ENCODE data around the gene ZNF17. TPM values are rescaled to one million over a fixed set of nuclear protein-coding genes. Genes with fewer than 3 reads are reported as not detected.

ZNF17 gene
- total and polyA plus RNA-seq, 4 donors = 9.1 to 24.7 (median 18.1) TPM

DNA sequence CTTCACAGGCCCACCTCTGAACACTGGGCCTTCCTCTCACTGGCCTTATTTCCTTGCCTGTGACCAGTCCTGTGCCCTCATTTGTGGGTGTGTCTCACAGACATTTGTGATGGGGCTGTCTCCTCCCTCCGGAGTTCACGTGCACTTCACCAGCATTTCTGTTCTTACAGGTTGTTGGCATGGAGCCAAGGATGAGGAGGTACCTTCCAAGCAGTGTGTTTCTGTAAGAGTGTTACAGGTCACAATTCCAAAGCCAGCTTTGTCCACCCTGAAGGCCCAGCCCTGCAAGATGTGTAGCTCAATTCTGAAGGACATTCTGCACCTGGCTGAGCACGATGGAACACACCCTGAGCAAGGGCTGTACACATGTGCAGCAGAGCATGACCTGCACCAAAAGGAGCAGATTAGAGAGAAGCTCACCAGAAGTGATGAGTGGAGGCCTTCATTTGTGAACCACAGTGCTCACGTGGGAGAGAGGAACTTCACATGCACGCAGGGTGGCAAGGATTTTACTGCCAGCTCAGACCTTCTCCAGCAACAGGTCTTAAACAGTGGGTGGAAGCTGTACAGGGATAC lies 32.2 kb downstream of the ZNF17 start:
- no peak overlapping the region for H3K27ac ChIP-seq (ENCODE audit: low read depth, low read length)
- no peak for DNase-seq (ENCODE audit: low read depth in 4 of 6, low spot score in 6 of 6)

DNA sequence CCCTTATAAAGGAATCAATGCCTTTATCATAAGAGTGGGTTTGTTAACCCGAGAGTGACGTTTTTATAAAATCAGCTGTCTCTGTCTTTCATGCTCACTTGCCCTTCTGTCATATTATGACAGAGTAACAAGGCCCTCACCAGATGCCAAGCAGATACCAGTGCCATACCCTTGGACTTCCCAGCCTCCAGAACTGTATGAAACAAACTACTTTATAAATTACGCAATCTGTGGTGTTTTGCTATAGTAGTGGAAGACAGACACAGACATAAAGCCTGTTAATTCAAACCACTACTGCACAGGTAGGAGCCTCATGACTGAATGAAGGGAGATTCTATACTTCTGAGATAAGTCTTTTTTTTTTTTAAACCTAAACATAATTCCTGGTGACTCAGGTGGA lies 41.3 kb downstream of the ZNF17 start:
- Histone ChIP-seq H3K4me1 (ENCODE audit: control insufficient read depth, insufficient read depth, low read length) (no peaks in the 10 kb centered on the region), H3K9me3 (ENCODE audit: control insufficient read depth, insufficient read depth, low read length) (no peaks in the 10 kb centered on the region), H3K4me3 (ENCODE audit: low read depth, low read length) (no peak overlapping the region), H3K36me3 (ENCODE audit: control insufficient read depth, insufficient read depth, low read length) (peaks cover 8% of the 10 kb centered on the region), H3K27me3 (ENCODE audit: control insufficient read depth, insufficient read depth, low read length) (no peaks in the 10 kb centered on the region), H3K27ac (ENCODE audit: low read depth, low read length) (no peak overlapping the region)
- no peak for DNase-seq (ENCODE audit: low read depth in 4 of 6, low spot score in 6 of 6)
- whole genome bisulfite sequencing (ENCODE audit: insufficient coverage) = no CpG with 5 or more reads among the region's 3 CpGs

More for the DNA sequence above, 32.2 kb downstream of the ZNF17 start:
- WGBS (ENCODE audit: insufficient coverage) = 96% methylated on average over 3 of the region's 5 CpGs
- H3K36me3 ChIP-seq (ENCODE audit: control insufficient read depth, insufficient read depth, low read length) = peaks cover 18% of the 10 kb centered on the region
- H3K9me3 ChIP-seq (ENCODE audit: control insufficient read depth, insufficient read depth, low read length) = no peaks in the 10 kb centered on the region
- no peaks in the 10 kb centered on the region for H3K27me3 ChIP-seq (ENCODE audit: control insufficient read depth, insufficient read depth, low read length)
- no peak overlapping the region for H3K4me3 ChIP-seq (ENCODE audit: low read depth, low read length)
- no peaks in the 10 kb centered on the region for H3K4me1 ChIP-seq (ENCODE audit: control insufficient read depth, insufficient read depth, low read length)

DNA sequence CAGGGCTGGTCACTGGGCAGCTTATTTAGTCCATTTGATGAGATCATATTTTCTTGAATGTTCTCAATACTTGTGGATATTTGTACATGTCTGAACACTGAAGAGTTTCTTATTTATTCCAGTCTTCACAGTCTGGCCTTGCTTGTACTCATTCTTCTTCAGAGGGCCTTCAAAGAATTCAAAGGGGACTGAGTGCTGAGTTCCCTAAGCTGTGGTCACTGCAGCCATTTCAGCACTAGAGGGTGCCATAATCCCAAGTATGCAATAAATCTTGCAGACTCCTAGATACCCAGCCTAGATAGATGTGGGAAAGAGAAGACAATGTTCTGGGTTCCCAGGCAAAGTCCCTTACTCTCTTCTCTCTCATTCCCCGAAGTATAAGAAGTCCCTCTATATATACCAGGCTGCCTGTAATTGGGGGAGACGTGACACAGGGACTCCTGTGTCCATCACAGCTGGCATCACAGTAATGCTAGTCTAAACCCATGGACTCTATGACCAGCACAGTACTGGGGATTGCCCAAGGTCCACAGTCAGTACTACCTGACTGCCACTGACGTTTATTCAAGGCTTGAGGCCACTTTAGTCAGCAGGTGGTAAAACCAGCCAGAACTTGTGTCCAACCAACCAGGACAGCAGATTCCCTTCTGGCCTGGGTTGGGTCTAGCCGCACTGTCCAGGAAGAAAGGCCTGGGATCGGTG lies 54.9 kb downstream of the ZNF17 start:
- Histone ChIP-seq H3K27ac (ENCODE audit: low read depth, low read length) (no peak overlapping the region), H3K27me3 (ENCODE audit: control insufficient read depth, insufficient read depth, low read length) (no peaks in the 10 kb centered on the region), H3K9me3 (ENCODE audit: control insufficient read depth, insufficient read depth, low read length) (peaks cover 13% of the 10 kb centered on the region), H3K4me1 (ENCODE audit: control insufficient read depth, insufficient read depth, low read length) (no peaks in the 10 kb centered on the region), H3K36me3 (ENCODE audit: control insufficient read depth, insufficient read depth, low read length) (peaks cover 8% of the 10 kb centered on the region), H3K4me3 (ENCODE audit: low read depth, low read length) (no peak overlapping the region)
- WGBS (ENCODE audit: insufficient coverage) = 94% methylated on average over 4 of the region's 5 CpGs
- no peak for DNase-seq (ENCODE audit: low read depth in 4 of 6, low spot score in 6 of 6)

DNA sequence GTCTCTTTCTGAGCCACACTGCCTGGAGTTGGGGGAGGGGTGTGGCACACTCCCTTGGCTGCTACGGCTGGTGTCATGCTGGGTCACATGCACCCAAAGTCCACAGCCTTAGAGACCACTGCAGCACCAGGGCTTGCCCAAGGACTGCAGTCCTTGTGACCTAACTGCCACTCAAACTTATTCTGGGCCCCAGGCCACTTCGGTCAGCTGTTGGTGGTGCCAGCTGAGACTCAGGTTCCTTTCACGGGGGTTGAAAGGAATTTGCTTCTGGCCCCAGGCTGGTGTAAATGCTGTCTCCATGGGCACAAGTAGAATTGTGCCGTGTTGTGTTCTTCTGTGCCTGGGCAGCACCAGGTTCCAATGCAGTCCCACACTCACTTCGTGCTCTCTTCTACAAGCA lies 55.5 kb downstream of the ZNF17 start:
- DNase-seq (ENCODE audit: low read depth in 4 of 6, low spot score in 6 of 6) = no peak
- peaks cover 8% of the 10 kb centered on the region for H3K36me3 ChIP-seq (ENCODE audit: control insufficient read depth, insufficient read depth, low read length)
- WGBS (ENCODE audit: insufficient coverage) = 97% methylated on average over 4 of the region's 5 CpGs
- H3K4me1 ChIP-seq (ENCODE audit: control insufficient read depth, insufficient read depth, low read length) = no peaks in the 10 kb centered on the region
- peaks cover 18% of the 10 kb centered on the region for H3K9me3 ChIP-seq (ENCODE audit: control insufficient read depth, insufficient read depth, low read length)
- no peak overlapping the region for H3K4me3 ChIP-seq (ENCODE audit: low read depth, low read length)
- no peaks in the 10 kb centered on the region for H3K27me3 ChIP-seq (ENCODE audit: control insufficient read depth, insufficient read depth, low read length)
- H3K27ac ChIP-seq (ENCODE audit: low read depth, low read length) = no peak overlapping the region

Small RNAs within 50 kb of the gene (small RNA-seq; reads per million reads assigned to genes)
- not detected for gene VN1R107P (ENCODE audit: low replicate concordance)

Other genes with a start within 250 kb of the ZNF17 start
- gene DUXA, start 243.7 kb upstream of the ZNF17 start, total RNA-seq = not detected
- gene DUXA, start 243.7 kb upstream of the ZNF17 start, polyA plus RNA-seq (ENCODE audit: insufficient read length in 2 of 2) = not detected
- gene ZNF264, start 219.7 kb upstream of the ZNF17 start, total RNA-seq = 10 to 100 TPM; 25.8 to 53.1 TPM
- gene ZNF264, start 219.7 kb upstream of the ZNF17 start, polyA plus RNA-seq (ENCODE audit: insufficient read length in 2 of 2) = 10 to 100 TPM; 11.7 to 19.1 TPM
- 1 to 10 TPM; 1.5 TPM for gene AURKC, start 180.1 kb upstream of the ZNF17 start, total RNA-seq
- 1 to 10 TPM; 1.8 to 4.0 TPM for gene AURKC, start 180.1 kb upstream of the ZNF17 start, polyA plus RNA-seq (ENCODE audit: insufficient read length in 2 of 2)
- 10 to 100 TPM; 29.3 to 32.8 TPM for gene ZNF805, start 170.5 kb upstream of the ZNF17 start, total RNA-seq
- 1 to 10 TPM; 3.6 to 3.9 TPM for gene ZNF805, start 170.5 kb upstream of the ZNF17 start, polyA plus RNA-seq (ENCODE audit: insufficient read length in 2 of 2)
- gene ZNF460, start 130.7 kb upstream of the ZNF17 start, total RNA-seq = 100 to 1,000 TPM in 1 of 2 donors, 10 to 100 TPM in 1; 80.1 to 135 TPM
- gene ZNF460, start 130.7 kb upstream of the ZNF17 start, polyA plus RNA-seq (ENCODE audit: insufficient read length in 2 of 2) = 1 to 10 TPM; 2.8 to 4.3 TPM
- 10 to 100 TPM; 18.7 to 23.3 TPM for gene ZNF543, start 90.7 kb upstream of the ZNF17 start, total RNA-seq
- gene ZNF543, start 90.7 kb upstream of the ZNF17 start, polyA plus RNA-seq (ENCODE audit: insufficient read length in 2 of 2) = 1 to 10 TPM; 5.0 to 6.8 TPM
- 10 to 100 TPM; 13.5 to 18.6 TPM for gene ZNF304, start 59.9 kb upstream of the ZNF17 start, total RNA-seq
- 10 to 100 TPM; 12.8 to 14.1 TPM for gene ZNF304, start 59.9 kb upstream of the ZNF17 start, polyA plus RNA-seq (ENCODE audit: insufficient read length in 2 of 2)
- gene TRAPPC2B, start 47.6 kb upstream of the ZNF17 start, total RNA-seq = 10 to 100 TPM; 16.4 to 20.0 TPM
- gene TRAPPC2B, start 47.6 kb upstream of the ZNF17 start, polyA plus RNA-seq (ENCODE audit: insufficient read length in 2 of 2) = 10 to 100 TPM; 13.7 to 14.7 TPM
- 1 to 10 TPM; 5.6 to 8.0 TPM for gene ZNF547, start 47.6 kb upstream of the ZNF17 start, total RNA-seq
- gene ZNF547, start 47.6 kb upstream of the ZNF17 start, polyA plus RNA-seq (ENCODE audit: insufficient read length in 2 of 2) = 1 to 10 TPM; 8.0 to 9.3 TPM
- 10 to 100 TPM; 33.6 to 34.2 TPM for gene ZNF548, start 21.3 kb upstream of the ZNF17 start, total RNA-seq
- 10 to 100 TPM; 21.1 to 24.4 TPM for gene ZNF548, start 21.3 kb upstream of the ZNF17 start, polyA plus RNA-seq (ENCODE audit: insufficient read length in 2 of 2)
- gene ZNF749, start 24.2 kb downstream of the ZNF17 start, total RNA-seq = 10 to 100 TPM; 14.7 to 18.7 TPM
- gene ZNF749, start 24.2 kb downstream of the ZNF17 start, polyA plus RNA-seq (ENCODE audit: insufficient read length in 2 of 2) = 10 to 100 TPM; 12.4 to 13.6 TPM
- 1 to 10 TPM; 3.5 TPM for gene VN1R1, start 46.0 kb downstream of the ZNF17 start, total RNA-seq
- 1 to 10 TPM; 6.2 to 9.5 TPM for gene VN1R1, start 46.0 kb downstream of the ZNF17 start, polyA plus RNA-seq (ENCODE audit: insufficient read length in 2 of 2)
- 10 to 100 TPM; 40.4 to 46.7 TPM for gene ZNF772, start 66.4 kb downstream of the ZNF17 start, total RNA-seq
- 10 to 100 TPM; 19.6 to 22.5 TPM for gene ZNF772, start 66.4 kb downstream of the ZNF17 start, polyA plus RNA-seq (ENCODE audit: insufficient read length in 2 of 2)
- gene ZNF419, start 76.6 kb downstream of the ZNF17 start, total RNA-seq = 10 to 100 TPM; 15.6 to 23.3 TPM
- gene ZNF419, start 76.6 kb downstream of the ZNF17 start, polyA plus RNA-seq (ENCODE audit: insufficient read length in 2 of 2) = 10 to 100 TPM; 17.3 to 23.2 TPM
- 10 to 100 TPM; 19.8 to 21.2 TPM for gene ZNF773, start 88.8 kb downstream of the ZNF17 start, total RNA-seq
- 10 to 100 TPM; 14.6 to 16.0 TPM for gene ZNF773, start 88.8 kb downstream of the ZNF17 start, polyA plus RNA-seq (ENCODE audit: insufficient read length in 2 of 2)
- 10 to 100 TPM; 13.9 to 14.5 TPM for gene ZNF549, start 116.2 kb downstream of the ZNF17 start, total RNA-seq
- gene ZNF549, start 116.2 kb downstream of the ZNF17 start, polyA plus RNA-seq (ENCODE audit: insufficient read length in 2 of 2) = 10 to 100 TPM; 12.6 to 17.2 TPM
- 10 to 100 TPM; 11.1 to 16.8 TPM for gene ZNF550, start 148.7 kb downstream of the ZNF17 start, total RNA-seq
- 10 to 100 TPM; 10.8 to 15.7 TPM for gene ZNF550, start 148.7 kb downstream of the ZNF17 start, polyA plus RNA-seq (ENCODE audit: insufficient read length in 2 of 2)
- gene ZNF416, start 167.8 kb downstream of the ZNF17 start, total RNA-seq = 10 to 100 TPM in 1 of 2 donors, 1 to 10 TPM in 1; 7.3 to 10.9 TPM
- gene ZNF416, start 167.8 kb downstream of the ZNF17 start, polyA plus RNA-seq (ENCODE audit: insufficient read length in 2 of 2) = 1 to 10 TPM; 6.2 to 7.5 TPM
- 10 to 100 TPM; 17.4 to 19.2 TPM for gene ZIK1, start 173.0 kb downstream of the ZNF17 start, total RNA-seq
- gene ZIK1, start 173.0 kb downstream of the ZNF17 start, polyA plus RNA-seq (ENCODE audit: insufficient read length in 2 of 2) = 10 to 100 TPM; 11.6 to 14.2 TPM
- 1 to 10 TPM; 5.2 to 7.9 TPM for gene ZNF530, start 188.7 kb downstream of the ZNF17 start, total RNA-seq
- gene ZNF530, start 188.7 kb downstream of the ZNF17 start, polyA plus RNA-seq (ENCODE audit: insufficient read length in 2 of 2) = 1 to 10 TPM; 5.7 to 7.1 TPM
- 10 to 100 TPM; 25.2 to 33.2 TPM for gene ZNF134, start 203.1 kb downstream of the ZNF17 start, total RNA-seq
- 10 to 100 TPM; 20.1 to 23.8 TPM for gene ZNF134, start 203.1 kb downstream of the ZNF17 start, polyA plus RNA-seq (ENCODE audit: insufficient read length in 2 of 2)
- gene ZNF211, start 222.0 kb downstream of the ZNF17 start, total RNA-seq = 10 to 100 TPM; 24.4 to 32.2 TPM
- gene ZNF211, start 222.0 kb downstream of the ZNF17 start, polyA plus RNA-seq (ENCODE audit: insufficient read length in 2 of 2) = 10 to 100 TPM; 36.7 to 39.9 TPM